CD8-positive, alpha-beta memory T cell (primary cell): Measurements from ENCODE around the gene RPS5. TPM values are rescaled to one million over a fixed set of nuclear protein-coding genes. Genes with fewer than 3 reads are reported as not detected.
A peak's percentile ranks its signal among the peaks of the same experiment; 100 is the strongest.
"Not testable (repeated sequence)": the region's sequence is repeated elsewhere in the genome, so short reads cannot be mapped to it uniquely, and the experiment has no call there.

Source experiments
- CTCF ChIA-PET: fragments of 350-600 bp; sonication (Branson Sonifier 250); formaldehyde crosslinking; loops from one replicate; lab custom pipeline; 2021; ENCODE audit warnings: antibody characterized with exemption; lab: Charles Lee
- POLR2A ChIA-PET: fragments of 350-600 bp; sonication (Branson Sonifier 250); formaldehyde crosslinking; loops from one replicate; lab custom pipeline; 2021; ENCODE audit warnings: antibody characterized with exemption; lab: Charles Lee
- DNase-seq, 5 donors: peaks; one replicate each; pipeline versions ENCODE4 v3.0.0 to v3.0.0-alpha.2; 2020 to 2022; ENCODE audit warnings: mixed read lengths in 1 of 5
- H3K27ac ChIP-seq: one replicate; pipeline ENCODE4 v1.7.0; 2013; ENCODE audit warnings: low read depth, mild to moderate bottlenecking, low read length, moderate library complexity
- H3K27me3 ChIP-seq: 2 replicates; pipeline ENCODE4 v1.7.0; 2013; ENCODE audit warnings: low read length, mild to moderate bottlenecking; ENCODE audit not compliant: insufficient read depth, poor library complexity, severe bottlenecking
- H3K36me3 ChIP-seq: 2 replicates; pipeline ENCODE4 v1.7.0; 2013; ENCODE audit warnings: mild to moderate bottlenecking, low read length, moderate library complexity; ENCODE audit not compliant: insufficient read depth
- H3K4me1 ChIP-seq: 2 replicates; pipeline ENCODE4 v1.7.0; 2013; ENCODE audit warnings: mild to moderate bottlenecking, low read length, moderate library complexity; ENCODE audit not compliant: insufficient read depth
- H3K4me3 ChIP-seq: 2 replicates; pipeline ENCODE4 v1.7.0; 2013; ENCODE audit warnings: mild to moderate bottlenecking, low read length
- H3K9me3 ChIP-seq: 2 replicates; pipeline ENCODE4 v1.7.0; 2013; ENCODE audit warnings: mild to moderate bottlenecking, low read length
- H3K27ac Mint-ChIP-seq, 8 donors: one replicate each; pipeline ENCODE4 v1.8.0; 2020 to 2021; ENCODE audit warnings: mixed read lengths in 8 of 8, mild to moderate bottlenecking in 6 of 8, inconsistent platforms in 3 of 8, moderate library complexity in 3 of 8
- H3K27me3 Mint-ChIP-seq, 2 donors: one replicate each; pipeline ENCODE4 v1.8.0; 2020 to 2021; ENCODE audit warnings: mixed read lengths in 2 of 2, mild to moderate bottlenecking in 1 of 2, moderate library complexity in 1 of 2
- H3K36me3 Mint-ChIP-seq, 3 donors: one replicate each; pipeline ENCODE4 v1.8.0; 2020 to 2021; ENCODE audit warnings: mixed read lengths in 3 of 3, inconsistent platforms in 1 of 3, mild to moderate bottlenecking in 1 of 3
- H3K4me1 Mint-ChIP-seq, 3 donors: one replicate each; pipeline ENCODE4 v1.8.0; 2020 to 2021; ENCODE audit warnings: mixed read lengths in 3 of 3, inconsistent platforms in 1 of 3, mild to moderate bottlenecking in 1 of 3
- H3K4me3 Mint-ChIP-seq, 7 donors: one replicate each; pipeline ENCODE4 v1.8.0; 2020 to 2021; ENCODE audit warnings: mixed read lengths in 7 of 7, mild to moderate bottlenecking in 6 of 7, moderate library complexity in 4 of 7, inconsistent platforms in 2 of 7
- H3K9me3 Mint-ChIP-seq, 5 donors: one replicate each; pipeline ENCODE4 v1.8.0; 2020 to 2022; ENCODE audit warnings: mixed read lengths in 5 of 5, mild to moderate bottlenecking in 3 of 5, moderate library complexity in 2 of 5, inconsistent platforms in 1 of 5
- polyA plus RNA-seq: library from polyadenylated mRNA; unstranded; fragments of 300-500 nt; fragmentation: Illumina TruSeq; gene quantifications from one replicate; pipeline ENCODE4 v1.2.3, GENCODE V29; 2021
- total RNA-seq, 2 experiments: library from RNA; stranded (reverse); gene quantifications; one replicate each; pipeline ENCODE4 v1.2.3, GENCODE V29; 2021

RPS5 gene
- total and polyA plus RNA-seq, 3 experiments from 2014 or later, result 1,069 to 1,639 (median 1,588) TPM

GRCh38 chr19:58434217-58434616, 47.1 kb downstream of the RPS5 start:
- CTCF ChIA-PET, result no interaction called here
- peaks cover 8 to 16% (median 12%) of the 10 kb centered on the region in 3 donors for H3K4me1 Mint-ChIP-seq
- Histone ChIP-seq H3K27me3 (no peaks in the 10 kb centered on the region), H3K4me1 (peaks cover 4% of the 10 kb centered on the region), H3K9me3 (peaks cover 82% of the 10 kb centered on the region), H3K27ac (no peak overlapping the region), H3K4me3 (no peak overlapping the region), H3K36me3 (peaks cover 34% of the 10 kb centered on the region)
- POLR2A ChIA-PET, result no interaction called here
- H3K9me3 Mint-ChIP-seq, result peaks cover 9 to 93% (median 89%) of the 10 kb centered on the region in 5 donors
- peaks cover 38 to 77% (median 65%) of the 10 kb centered on the region in 3 donors for H3K36me3 Mint-ChIP-seq
- no peak overlapping the region for H3K4me3 Mint-ChIP-seq
- no peaks in the 10 kb centered on the region for H3K27me3 Mint-ChIP-seq
- no peak overlapping the region for H3K27ac Mint-ChIP-seq
- DNase-seq, result no peak

GRCh38 chr19:58439576-58440554, 52.8 kb downstream of the RPS5 start, which contains the start of gene ZNF132:
ZNF132 (minus strand) TSS chr19:58440153; CDS start chr19:58439821, 332 bp downstream.
- peaks cover 33% of the 10 kb centered on the region for H3K9me3 ChIP-seq
- peak within 1 kb of the TSS; percentile 88 to 97 (median 95) for H3K4me3 Mint-ChIP-seq
- H3K27ac Mint-ChIP-seq, result peak within 1 kb of the TSS; percentile 85 to 100 (median 99)
- peaks cover 4% of the 10 kb centered on the region in 2 donors for H3K27me3 Mint-ChIP-seq
- peaks cover 18% of the 10 kb centered on the region for H3K36me3 ChIP-seq
- no peaks in the 10 kb centered on the region for H3K27me3 ChIP-seq
- H3K4me1 Mint-ChIP-seq, result peaks cover 26 to 34% (median 30%) of the 10 kb centered on the region in 3 donors
- H3K4me1 ChIP-seq, result peaks cover 20% of the 10 kb centered on the region
- DNase-seq, result peak; percentile 90 to 98 (median 94)
- peak within 1 kb of the TSS; percentile 80 for H3K27ac ChIP-seq
- POLR2A ChIA-PET, result interaction anchor here (0.6 to 1.2 kb wide), 6 partner anchors 31 to 523 kb away, joined by 3 to 10 read pairs (median 3); partner anchors contain the start of genes MZF1, ZNF497 and ZNF584
- CTCF ChIA-PET, result interaction anchor here (1.4 kb wide), 1 partner anchor 12 kb away, joined by 3 read pairs; the partner anchor contains the start of gene ZNF324B
- H3K4me3 ChIP-seq, result peak within 1 kb of the TSS; percentile 93
- H3K9me3 Mint-ChIP-seq, result peaks cover 3 to 50% (median 44%) of the 10 kb centered on the region in 5 donors
- peaks cover 31 to 54% (median 48%) of the 10 kb centered on the region in 3 donors for H3K36me3 Mint-ChIP-seq

- POLR2A ChIA-PET, result interaction anchor here (0.7 to 1.2 kb wide), 5 partner anchors 32 to 93 kb away, joined by 3 to 10 read pairs (median 4); partner anchors contain the start of genes ZNF497 and ZNF584
- peaks cover 11% of the 10 kb centered on the region for H3K36me3 ChIP-seq
These were observed 53.5 kb downstream of the RPS5 start for GRCh38 chr19:58440556-58440955.

GRCh38 chr19:58442986-58443385, 55.9 kb downstream of the RPS5 start:
- CTCF ChIA-PET, DNase-seq, H3K4me3 Mint-ChIP-seq, POLR2A ChIA-PET, H3K27ac Mint-ChIP-seq, H3K4me3 ChIP-seq, H3K27ac ChIP-seq, H3K9me3 ChIP-seq, H3K36me3 ChIP-seq: not testable (repeated sequence)
- Mint-ChIP-seq H3K4me1 (peaks cover 24 to 27% (median 25%) of the 10 kb centered on the region in 3 donors), H3K9me3 (peaks cover 3 to 25% (median 16%) of the 10 kb centered on the region in 5 donors), H3K36me3 (peaks cover 5 to 27% (median 18%) of the 10 kb centered on the region in 3 donors), H3K27me3 (peaks cover 14 to 23% of the 10 kb centered on the region in 2 donors)
- peaks cover 11% of the 10 kb centered on the region for H3K27me3 ChIP-seq
- peaks cover 20% of the 10 kb centered on the region for H3K4me1 ChIP-seq

More at GRCh38 chr19:58440556-58440955, 53.5 kb downstream of the RPS5 start:
- Mint-ChIP-seq H3K9me3 (peaks cover 3 to 44% (median 37%) of the 10 kb centered on the region in 5 donors), H3K27ac (peak overlapping the region; percentile 85 to 100 (median 99)), H3K4me3 (peak overlapping the region; percentile 88 to 97 (median 95)), H3K27me3 (peaks cover 7 to 8% of the 10 kb centered on the region in 2 donors), H3K4me1 (peaks cover 26 to 34% (median 30%) of the 10 kb centered on the region in 3 donors), H3K36me3 (peaks cover 25 to 47% (median 41%) of the 10 kb centered on the region in 3 donors)
- DNase-seq, result peak in 1 of 5 donors; percentile 6
- Histone ChIP-seq H3K27me3 (no peaks in the 10 kb centered on the region), H3K4me3 (peak overlapping the region; percentile 93), H3K4me1 (peaks cover 20% of the 10 kb centered on the region), H3K27ac (peak overlapping the region; percentile 71), H3K9me3 (peaks cover 26% of the 10 kb centered on the region)
- CTCF ChIA-PET, result interaction anchor here (1.4 kb wide), 1 partner anchor 11 kb away, joined by 3 read pairs; the partner anchor contains the start of gene ZNF324B

Other genes starting within 250 kb of the RPS5 start
- 1 to 10 TPM; 8.7 to 9.1 TPM for gene ZNF329, start 236.5 kb upstream of the RPS5 start, total RNA-seq
- gene ZNF329, start 236.5 kb upstream of the RPS5 start, polyA plus RNA-seq, result 10.3 TPM
- gene ZNF274, start 204.2 kb upstream of the RPS5 start, total RNA-seq, result 10 to 100 TPM; 23.4 to 25.9 TPM
- gene ZNF274, start 204.2 kb upstream of the RPS5 start, polyA plus RNA-seq, result 32.0 TPM
- gene ZNF544, start 158.4 kb upstream of the RPS5 start, total RNA-seq, result 10 to 100 TPM; 51.8 to 56.8 TPM
- gene ZNF544, start 158.4 kb upstream of the RPS5 start, polyA plus RNA-seq, result 29.2 TPM
- gene ZNF8, start 108.3 kb upstream of the RPS5 start, total RNA-seq, result 1 to 10 TPM; 4.4 to 4.5 TPM
- gene ZNF8, start 108.3 kb upstream of the RPS5 start, polyA plus RNA-seq, result 1.0 TPM
- 100 to 1,000 TPM; 100 to 102 TPM for gene ERVK3-1, start 81.9 kb upstream of the RPS5 start, total RNA-seq
- 84.6 TPM for gene ERVK3-1, start 81.9 kb upstream of the RPS5 start, polyA plus RNA-seq
- 1 to 10 TPM; 5.3 to 5.7 TPM for gene ZSCAN22, start 60.3 kb upstream of the RPS5 start, total RNA-seq
- gene ZSCAN22, start 60.3 kb upstream of the RPS5 start, polyA plus RNA-seq, result 2.7 TPM
- 10 to 100 TPM; 16.8 to 18.1 TPM for gene A1BG, start 33.8 kb upstream of the RPS5 start, total RNA-seq
- 70.8 TPM for gene A1BG, start 33.8 kb upstream of the RPS5 start, polyA plus RNA-seq
- gene ZNF497, start 24.5 kb upstream of the RPS5 start, total RNA-seq, result 1 to 10 TPM; 1.7 TPM
- gene ZNF497, start 24.5 kb upstream of the RPS5 start, polyA plus RNA-seq, result 1.0 TPM
- gene ZNF837, start 6.2 kb upstream of the RPS5 start, total RNA-seq, result 1 to 10 TPM; 1.8 to 2.3 TPM
- 4.6 TPM for gene ZNF837, start 6.2 kb upstream of the RPS5 start, polyA plus RNA-seq
- gene RNF225, start 8.4 kb downstream of the RPS5 start, total RNA-seq, result under 1 TPM; 0.28 to 0.78 TPM
- gene RNF225, start 8.4 kb downstream of the RPS5 start, polyA plus RNA-seq, result not detected
- 10 to 100 TPM; 20.9 to 22.6 TPM for gene ZNF584, start 21.4 kb downstream of the RPS5 start, total RNA-seq
- gene ZNF584, start 21.4 kb downstream of the RPS5 start, polyA plus RNA-seq, result 7.5 TPM
- 1 to 10 TPM; 4.9 to 5.2 TPM for gene ZNF132, start 52.9 kb downstream of the RPS5 start, total RNA-seq
- 0.97 TPM for gene ZNF132, start 52.9 kb downstream of the RPS5 start, polyA plus RNA-seq
- 10 to 100 TPM; 11.3 TPM for gene ZNF324B, start 64.4 kb downstream of the RPS5 start, total RNA-seq
- gene ZNF324B, start 64.4 kb downstream of the RPS5 start, polyA plus RNA-seq, result 2.9 TPM
- gene ZNF324, start 79.8 kb downstream of the RPS5 start, total RNA-seq, result 10 to 100 TPM; 19.8 to 21.0 TPM
- 13.9 TPM for gene ZNF324, start 79.8 kb downstream of the RPS5 start, polyA plus RNA-seq
- 1 to 10 TPM; 5.9 to 7.2 TPM for gene ZNF446, start 89.1 kb downstream of the RPS5 start, total RNA-seq
- 3.8 TPM for gene ZNF446, start 89.1 kb downstream of the RPS5 start, polyA plus RNA-seq
- 10 to 100 TPM; 16.1 to 19.1 TPM for gene SLC27A5, start 124.7 kb downstream of the RPS5 start, total RNA-seq
- 25.9 TPM for gene SLC27A5, start 124.7 kb downstream of the RPS5 start, polyA plus RNA-seq
- 10 to 100 TPM; 15.0 to 16.1 TPM for gene ZBTB45, start 132.5 kb downstream of the RPS5 start, total RNA-seq
- gene ZBTB45, start 132.5 kb downstream of the RPS5 start, polyA plus RNA-seq, result 4.8 TPM
- 100 to 1,000 TPM; 705 to 715 TPM for gene TRIM28, start 156.8 kb downstream of the RPS5 start, total RNA-seq
- gene TRIM28, start 156.8 kb downstream of the RPS5 start, polyA plus RNA-seq, result 57.5 TPM
- 10 to 100 TPM; 88.8 to 89.7 TPM for gene CHMP2A, start 167.8 kb downstream of the RPS5 start, total RNA-seq
- gene CHMP2A, start 167.8 kb downstream of the RPS5 start, polyA plus RNA-seq, result 198 TPM
- gene UBE2M, start 171.3 kb downstream of the RPS5 start, total RNA-seq, result 100 to 1,000 TPM; 182 to 191 TPM
- gene UBE2M, start 171.3 kb downstream of the RPS5 start, polyA plus RNA-seq, result 22.5 TPM
- gene MZF1, start 186.1 kb downstream of the RPS5 start, total RNA-seq, result 10 to 100 TPM; 14.0 to 14.8 TPM
- gene MZF1, start 186.1 kb downstream of the RPS5 start, polyA plus RNA-seq, result 10.3 TPM